ENCODE data around the gene ZNF687. TPM values are rescaled to one million over a fixed set of nuclear protein-coding genes. Genes with fewer than 3 reads are reported as not detected.

Gene ZNF687, protein sequence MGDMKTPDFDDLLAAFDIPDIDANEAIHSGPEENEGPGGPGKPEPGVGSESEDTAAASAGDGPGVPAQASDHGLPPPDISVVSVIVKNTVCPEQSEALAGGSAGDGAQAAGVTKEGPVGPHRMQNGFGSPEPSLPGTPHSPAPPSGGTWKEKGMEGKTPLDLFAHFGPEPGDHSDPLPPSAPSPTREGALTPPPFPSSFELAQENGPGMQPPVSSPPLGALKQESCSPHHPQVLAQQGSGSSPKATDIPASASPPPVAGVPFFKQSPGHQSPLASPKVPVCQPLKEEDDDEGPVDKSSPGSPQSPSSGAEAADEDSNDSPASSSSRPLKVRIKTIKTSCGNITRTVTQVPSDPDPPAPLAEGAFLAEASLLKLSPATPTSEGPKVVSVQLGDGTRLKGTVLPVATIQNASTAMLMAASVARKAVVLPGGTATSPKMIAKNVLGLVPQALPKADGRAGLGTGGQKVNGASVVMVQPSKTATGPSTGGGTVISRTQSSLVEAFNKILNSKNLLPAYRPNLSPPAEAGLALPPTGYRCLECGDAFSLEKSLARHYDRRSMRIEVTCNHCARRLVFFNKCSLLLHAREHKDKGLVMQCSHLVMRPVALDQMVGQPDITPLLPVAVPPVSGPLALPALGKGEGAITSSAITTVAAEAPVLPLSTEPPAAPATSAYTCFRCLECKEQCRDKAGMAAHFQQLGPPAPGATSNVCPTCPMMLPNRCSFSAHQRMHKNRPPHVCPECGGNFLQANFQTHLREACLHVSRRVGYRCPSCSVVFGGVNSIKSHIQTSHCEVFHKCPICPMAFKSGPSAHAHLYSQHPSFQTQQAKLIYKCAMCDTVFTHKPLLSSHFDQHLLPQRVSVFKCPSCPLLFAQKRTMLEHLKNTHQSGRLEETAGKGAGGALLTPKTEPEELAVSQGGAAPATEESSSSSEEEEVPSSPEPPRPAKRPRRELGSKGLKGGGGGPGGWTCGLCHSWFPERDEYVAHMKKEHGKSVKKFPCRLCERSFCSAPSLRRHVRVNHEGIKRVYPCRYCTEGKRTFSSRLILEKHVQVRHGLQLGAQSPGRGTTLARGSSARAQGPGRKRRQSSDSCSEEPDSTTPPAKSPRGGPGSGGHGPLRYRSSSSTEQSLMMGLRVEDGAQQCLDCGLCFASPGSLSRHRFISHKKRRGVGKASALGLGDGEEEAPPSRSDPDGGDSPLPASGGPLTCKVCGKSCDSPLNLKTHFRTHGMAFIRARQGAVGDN
- total RNA-seq (2012; rRNA removed) = 9.9 and 11.6 TPM in 2 replicates

DNA sequence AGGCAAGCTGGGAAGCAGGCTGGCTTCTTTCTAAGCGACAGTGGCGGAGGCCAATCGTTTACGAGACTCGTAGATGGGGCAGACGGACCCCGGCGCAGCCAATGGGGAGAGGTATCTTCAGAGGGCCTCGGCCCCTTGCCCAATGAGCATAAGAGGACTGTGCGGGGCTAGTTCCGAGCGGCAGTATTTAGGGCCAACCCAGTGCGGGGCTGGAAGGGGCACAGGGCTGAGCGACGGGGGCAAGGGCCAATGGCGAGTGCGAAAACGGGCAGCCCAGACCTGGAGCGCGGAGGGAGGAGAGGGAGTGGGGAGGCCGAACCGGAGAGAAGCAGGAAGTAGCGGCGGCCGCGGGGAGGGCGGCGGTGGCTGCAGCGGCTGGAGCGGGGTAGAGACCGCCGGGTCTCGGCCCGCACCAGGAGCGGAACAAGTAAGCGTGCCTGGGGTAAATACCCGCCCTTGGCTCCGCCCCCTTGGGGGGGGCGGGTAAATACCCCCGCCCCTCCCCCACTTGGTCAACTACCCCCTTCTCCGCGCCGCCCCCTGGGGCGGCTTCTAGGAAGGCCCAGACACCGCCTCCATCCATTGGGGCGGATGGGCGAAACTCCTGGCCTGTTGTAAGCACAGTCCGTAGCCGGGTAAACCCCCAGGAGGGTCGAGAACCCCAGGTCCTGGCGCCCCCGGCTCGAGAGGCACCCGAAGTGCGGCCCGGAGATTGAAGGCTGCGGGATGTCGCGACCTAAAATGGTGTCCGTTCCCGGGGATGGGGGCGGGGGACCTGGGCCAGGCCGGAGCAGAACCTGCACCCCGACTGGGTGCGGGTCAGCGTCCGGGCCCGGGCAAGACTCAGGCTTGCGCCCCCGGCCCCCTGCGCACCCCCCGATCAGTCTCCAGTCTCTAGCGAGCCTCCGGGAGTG is at the start of gene ZNF687:
ZNF687 (plus strand) TSS at position 331 of the 914 bp plus-strand sequence. CDS start 3,993 bp downstream, outside the sequence.
- H3K27me3 ChIP-seq (ENCODE audit: control insufficient read depth, insufficient read depth, low read length) = no peaks in the 10 kb centered on the region
- peak within 1 kb of the TSS; percentile 95 for H3K4me3 ChIP-seq (ENCODE audit: low read length)

DNA sequence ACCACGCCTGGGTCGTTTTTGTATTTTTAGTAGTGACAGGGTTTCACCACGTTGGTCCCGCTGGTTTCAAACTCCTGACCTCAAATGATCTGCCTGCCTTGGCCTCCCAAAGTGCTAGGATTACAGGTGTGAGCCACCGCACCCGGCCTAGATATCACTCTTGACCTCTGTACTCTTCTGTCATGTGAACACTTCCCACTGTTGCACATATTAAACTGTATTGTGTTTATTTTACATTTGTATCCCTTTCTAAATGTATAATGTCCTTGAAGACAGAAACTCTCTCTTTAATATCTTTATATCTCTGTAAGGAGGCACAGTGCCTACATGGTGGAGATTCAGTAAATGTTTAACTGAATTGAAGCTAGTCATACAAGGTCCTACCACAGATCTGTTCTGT is 46.9 kb upstream of the ZNF687 start:
- H3K9me3 ChIP-seq (replicated peaks; ENCODE audit: low read length) = no peaks in the 10 kb centered on the region
- no peaks in the 10 kb centered on the region for H3K27me3 ChIP-seq (ENCODE audit: control insufficient read depth, insufficient read depth, low read length)
- H3K9ac ChIP-seq (ENCODE audit: low read depth, low read length) = no peak overlapping the region
- no peak overlapping the region for H3K4me3 ChIP-seq (ENCODE audit: low read length)
- peaks cover 85% of the 10 kb centered on the region for H3K36me3 ChIP-seq (ENCODE audit: insufficient read depth, low read length)
- H3K4me1 ChIP-seq (ENCODE audit: control insufficient read depth, insufficient read depth, low read length) = peaks cover 17% of the 10 kb centered on the region
- no peak overlapping the region for H3K4me2 ChIP-seq (ENCODE audit: low read length)

More for the DNA sequence above, at the start of gene ZNF687:
- peaks cover 15% of the 10 kb centered on the region for H3K36me3 ChIP-seq (ENCODE audit: insufficient read depth, low read length)
- H3K9me3 ChIP-seq (replicated peaks; ENCODE audit: low read length) = no peaks in the 10 kb centered on the region
- H3K9ac ChIP-seq (ENCODE audit: low read depth, low read length) = peak within 1 kb of the TSS; percentile 88
- peak within 1 kb of the TSS; percentile 99 for H3K4me2 ChIP-seq (ENCODE audit: low read length)
- peaks cover 15% of the 10 kb centered on the region for H3K4me1 ChIP-seq (ENCODE audit: control insufficient read depth, insufficient read depth, low read length)

DNA sequence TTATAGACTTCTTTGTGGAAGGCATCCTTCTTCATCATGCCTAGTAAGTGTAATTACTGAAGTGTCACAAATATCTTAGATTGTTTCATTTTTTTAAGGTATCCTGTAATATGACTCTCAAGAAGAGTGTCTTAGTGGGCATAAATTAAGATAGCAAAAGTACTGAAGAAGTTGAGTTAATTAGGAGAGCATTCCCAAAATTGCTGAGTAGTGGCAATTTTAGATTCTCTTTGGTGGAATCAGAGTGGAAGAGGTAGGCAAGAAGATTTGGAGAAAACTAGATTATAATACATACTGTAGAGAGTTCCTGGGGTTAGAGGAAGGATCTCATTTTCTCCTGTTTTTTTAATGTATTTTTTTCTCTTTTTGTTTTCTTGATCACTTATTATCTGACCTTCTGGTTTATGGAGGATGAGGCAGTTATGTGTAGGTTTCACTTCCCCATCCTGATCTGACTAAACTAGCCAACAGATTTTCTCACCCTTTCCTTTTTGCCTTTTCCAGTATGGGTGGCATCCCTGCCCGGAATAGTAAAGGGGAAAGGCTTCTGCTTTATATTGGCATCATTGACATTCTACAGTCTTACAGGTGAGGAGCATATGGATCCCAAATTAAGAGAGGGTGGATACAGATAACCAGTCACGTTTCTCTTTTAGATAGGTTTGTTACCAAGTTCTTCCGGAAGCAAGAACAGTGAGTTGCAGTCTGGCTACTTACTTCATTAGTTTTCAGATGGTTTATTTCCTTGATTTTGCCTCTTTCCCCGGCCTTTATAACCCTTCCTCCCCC is 44.2 kb upstream of the ZNF687 start:
- Histone ChIP-seq H3K4me1 (ENCODE audit: control insufficient read depth, insufficient read depth, low read length) (peaks cover 17% of the 10 kb centered on the region), H3K4me2 (ENCODE audit: low read length) (peak overlapping the region; percentile 22), H3K27me3 (ENCODE audit: control insufficient read depth, insufficient read depth, low read length) (no peaks in the 10 kb centered on the region), H3K9me3 (replicated peaks; ENCODE audit: low read length) (no peaks in the 10 kb centered on the region), H3K4me3 (ENCODE audit: low read length) (no peak overlapping the region), H3K9ac (ENCODE audit: low read depth, low read length) (no peak overlapping the region), H3K36me3 (ENCODE audit: insufficient read depth, low read length) (peaks cover 81% of the 10 kb centered on the region)

DNA sequence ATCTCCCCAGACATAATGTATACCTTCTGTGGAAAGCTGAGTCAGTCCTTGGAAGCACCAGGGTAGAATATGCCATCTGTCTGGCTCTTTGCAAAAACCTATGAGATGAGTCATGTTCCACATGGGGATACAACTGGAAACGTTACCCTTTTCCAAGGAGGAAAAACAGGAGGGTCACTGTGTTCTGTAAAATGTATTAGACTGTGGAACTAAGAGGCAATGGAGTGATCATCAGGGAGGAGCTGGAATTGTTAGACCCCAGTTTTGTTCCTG is 43.7 kb upstream of the ZNF687 start:
- Histone ChIP-seq H3K9me3 (replicated peaks; ENCODE audit: low read length) (no peaks in the 10 kb centered on the region), H3K9ac (ENCODE audit: low read depth, low read length) (no peak overlapping the region), H3K4me3 (ENCODE audit: low read length) (no peak overlapping the region), H3K36me3 (ENCODE audit: insufficient read depth, low read length) (peaks cover 86% of the 10 kb centered on the region), H3K27me3 (ENCODE audit: control insufficient read depth, insufficient read depth, low read length) (no peaks in the 10 kb centered on the region), H3K4me2 (ENCODE audit: low read length) (peak overlapping the region; percentile 22), H3K4me1 (ENCODE audit: control insufficient read depth, insufficient read depth, low read length) (peaks cover 17% of the 10 kb centered on the region)

DNA sequence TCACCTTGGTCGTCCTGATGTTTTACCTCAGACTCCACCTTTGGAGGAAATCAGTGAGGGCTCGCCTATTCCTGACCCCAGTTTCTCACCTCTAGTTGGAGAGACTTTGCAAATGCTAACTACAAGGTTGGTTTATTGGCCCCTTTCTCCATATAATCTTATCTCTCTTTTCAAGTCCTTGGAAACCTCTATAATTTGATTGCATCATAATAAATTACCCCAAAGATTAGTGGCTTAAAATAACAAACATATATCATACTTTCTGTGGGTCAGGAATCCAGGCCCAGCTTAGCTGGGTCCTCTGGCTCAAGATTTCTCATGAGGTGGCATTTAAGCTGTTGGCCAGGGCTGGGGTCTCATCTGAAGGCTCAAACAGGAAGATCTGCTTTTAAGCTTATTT is 39.7 kb upstream of the ZNF687 start:
- no peaks in the 10 kb centered on the region for H3K9me3 ChIP-seq (replicated peaks; ENCODE audit: low read length)
- no peak overlapping the region for H3K4me3 ChIP-seq (ENCODE audit: low read length)
- H3K27me3 ChIP-seq (ENCODE audit: control insufficient read depth, insufficient read depth, low read length) = no peaks in the 10 kb centered on the region
- no peak overlapping the region for H3K9ac ChIP-seq (ENCODE audit: low read depth, low read length)
- peaks cover 89% of the 10 kb centered on the region for H3K36me3 ChIP-seq (ENCODE audit: insufficient read depth, low read length)
- H3K4me1 ChIP-seq (ENCODE audit: control insufficient read depth, insufficient read depth, low read length) = peaks cover 15% of the 10 kb centered on the region
- no peak overlapping the region for H3K4me2 ChIP-seq (ENCODE audit: low read length)

DNA sequence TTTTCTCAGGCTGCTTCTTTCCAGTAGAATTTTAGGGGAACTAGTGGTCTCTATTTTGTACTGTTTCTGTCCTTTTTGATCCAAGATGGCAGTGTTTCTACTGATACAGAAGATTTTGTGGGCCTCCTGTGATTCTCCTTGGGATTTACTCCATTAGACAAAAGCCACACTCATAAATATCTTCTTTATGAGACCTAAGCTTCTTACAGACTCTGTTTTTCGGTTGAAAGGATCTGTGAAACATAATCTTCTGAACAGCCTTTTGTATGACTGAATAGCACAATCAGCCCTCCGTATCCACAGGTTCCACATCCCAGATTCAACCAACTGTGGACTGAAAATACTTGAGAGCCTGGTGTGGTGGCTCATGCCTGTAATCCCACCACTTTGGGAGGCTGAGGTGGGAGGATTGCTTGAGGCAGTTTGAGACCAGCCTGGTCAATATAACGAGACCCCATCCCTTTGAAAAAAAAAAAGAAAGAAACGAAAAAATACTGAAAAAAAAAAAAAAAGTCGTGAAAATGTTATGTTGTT is 38.3 kb upstream of the ZNF687 start:
- Histone ChIP-seq H3K4me1 (ENCODE audit: control insufficient read depth, insufficient read depth, low read length) (peaks cover 2% of the 10 kb centered on the region), H3K9ac (ENCODE audit: low read depth, low read length) (no peak overlapping the region), H3K36me3 (ENCODE audit: insufficient read depth, low read length) (peaks cover 89% of the 10 kb centered on the region), H3K4me2 (ENCODE audit: low read length) (no peak overlapping the region), H3K27me3 (ENCODE audit: control insufficient read depth, insufficient read depth, low read length) (no peaks in the 10 kb centered on the region), H3K9me3 (replicated peaks; ENCODE audit: low read length) (no peaks in the 10 kb centered on the region), H3K4me3 (ENCODE audit: low read length) (no peak overlapping the region)

DNA sequence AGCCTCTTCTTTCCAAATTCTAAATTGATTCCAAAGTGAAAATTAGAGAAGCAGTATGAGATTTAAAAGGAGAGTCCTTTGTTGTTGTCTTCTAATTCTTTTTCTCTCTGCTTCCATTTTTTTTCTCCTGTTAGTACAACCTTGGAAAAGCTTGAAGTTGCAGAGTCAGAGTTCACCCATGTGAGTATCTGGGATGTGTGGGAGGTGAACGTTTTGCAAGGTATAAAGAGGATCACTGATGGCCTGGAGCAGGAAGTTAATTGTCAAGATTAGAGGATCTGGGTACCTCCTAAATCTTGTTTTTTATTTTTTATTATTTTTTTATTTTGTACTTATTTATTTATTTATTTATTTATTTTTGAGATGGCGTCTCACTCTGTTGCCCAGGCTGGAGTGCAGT is 35.3 kb upstream of the ZNF687 start:
- Histone ChIP-seq H3K9ac (ENCODE audit: low read depth, low read length) (no peak overlapping the region), H3K36me3 (ENCODE audit: insufficient read depth, low read length) (peaks cover 86% of the 10 kb centered on the region), H3K4me3 (ENCODE audit: low read length) (no peak overlapping the region)

DNA sequence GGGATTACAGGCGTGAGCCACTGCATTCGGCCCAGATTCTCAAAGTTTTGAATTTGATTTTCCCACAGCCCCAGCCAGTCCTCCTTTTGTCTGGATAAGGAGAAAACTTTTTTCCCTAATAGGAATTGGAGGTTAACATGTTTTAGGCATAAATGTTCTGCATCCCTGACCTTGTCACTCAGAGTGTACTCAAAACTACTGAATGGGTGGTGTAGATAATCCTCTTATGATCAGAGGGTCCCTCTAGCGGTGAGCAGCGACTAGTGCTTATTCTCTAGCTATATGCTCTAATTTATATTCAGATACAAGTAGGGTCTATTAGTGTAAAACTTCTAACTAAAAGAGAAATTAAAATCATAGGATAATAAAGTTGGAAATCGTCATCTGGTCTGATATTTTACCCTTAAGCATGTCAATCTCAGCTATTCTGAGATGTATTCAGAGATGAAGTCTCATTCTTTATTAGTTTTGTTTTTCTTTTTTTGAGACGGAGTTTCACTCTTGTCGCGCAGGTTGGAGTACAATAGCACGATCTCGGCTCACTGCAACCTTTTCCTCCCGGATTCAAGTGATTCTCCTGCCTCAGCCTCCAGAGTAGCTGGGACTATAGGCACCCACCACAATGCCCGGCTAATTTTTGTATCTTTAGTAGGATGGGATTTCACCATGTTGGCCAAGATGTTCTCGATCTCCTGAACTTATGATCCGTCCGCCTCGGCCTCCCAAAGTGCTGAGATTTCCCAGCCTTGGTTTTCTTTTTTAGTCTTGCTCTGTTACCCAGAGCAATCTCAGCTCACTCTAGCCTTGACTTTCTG is 30.2 kb upstream of the ZNF687 start:
- Histone ChIP-seq H3K9me3 (replicated peaks; ENCODE audit: low read length) (no peaks in the 10 kb centered on the region), H3K4me3 (ENCODE audit: low read length) (no peak overlapping the region), H3K4me2 (ENCODE audit: low read length) (no peak overlapping the region), H3K9ac (ENCODE audit: low read depth, low read length) (no peak overlapping the region), H3K36me3 (ENCODE audit: insufficient read depth, low read length) (peaks cover 36% of the 10 kb centered on the region), H3K27me3 (ENCODE audit: control insufficient read depth, insufficient read depth, low read length) (no peaks in the 10 kb centered on the region), H3K4me1 (ENCODE audit: control insufficient read depth, insufficient read depth, low read length) (peaks cover 5% of the 10 kb centered on the region)

More for the DNA sequence above, 35.3 kb upstream of the ZNF687 start:
- Histone ChIP-seq H3K4me2 (ENCODE audit: low read length) (no peak overlapping the region), H3K9me3 (replicated peaks; ENCODE audit: low read length) (no peaks in the 10 kb centered on the region), H3K27me3 (ENCODE audit: control insufficient read depth, insufficient read depth, low read length) (no peaks in the 10 kb centered on the region), H3K4me1 (ENCODE audit: control insufficient read depth, insufficient read depth, low read length) (no peaks in the 10 kb centered on the region)
